Measurements from ENCODE around the gene KCNJ6.

The KCNJ6 gene

GRCh38 chr21:37845535-37845934 is 70.7 kb downstream of the KCNJ6 start:
- no peak overlapping the region for H3K27ac ChIP-seq (ENCODE audit: low read depth, low read length)
- H3K36me3 ChIP-seq (ENCODE audit: insufficient read depth, low read length) = no peaks in the 10 kb centered on the region
- no peak overlapping the region for H3K4me3 ChIP-seq (ENCODE audit: low read depth, low read length)
- no peaks in the 10 kb centered on the region for H3K79me2 ChIP-seq (ENCODE audit: control insufficient read depth, insufficient read depth, low read length, unreplicated experiment)
- H3K4me1 ChIP-seq (ENCODE audit: control insufficient read depth, insufficient read depth, low read length, unreplicated experiment) = peaks cover 26% of the 10 kb centered on the region
- no peak overlapping the region for H2AFZ ChIP-seq (ENCODE audit: low read length, unreplicated experiment)
- H3K27me3 ChIP-seq (ENCODE audit: insufficient read depth, low read length) = no peaks in the 10 kb centered on the region

DNA sequence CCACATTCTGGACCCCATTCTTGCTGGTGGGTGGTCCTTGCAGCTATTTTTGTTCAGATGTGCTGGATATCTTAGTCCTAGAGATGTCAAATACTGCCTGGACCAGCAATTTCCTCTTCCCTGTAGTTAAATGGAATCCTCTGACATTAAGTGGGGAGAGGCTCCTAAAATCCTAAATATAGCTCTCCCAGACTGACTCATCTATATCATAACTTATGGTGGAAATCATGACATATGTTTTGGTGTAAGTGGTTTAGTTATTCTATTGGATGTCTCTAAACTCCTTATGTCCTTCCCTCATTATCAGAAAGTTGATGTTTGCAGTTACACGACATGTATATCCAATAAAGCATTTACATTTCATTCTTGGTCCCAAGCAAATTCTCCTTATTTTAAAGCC is 73.1 kb downstream of the KCNJ6 start:
- Histone ChIP-seq H3K36me3 (ENCODE audit: insufficient read depth, low read length) (no peaks in the 10 kb centered on the region), H2AFZ (ENCODE audit: low read length, unreplicated experiment) (no peak overlapping the region), H3K4me3 (ENCODE audit: low read depth, low read length) (no peak overlapping the region), H3K4me1 (ENCODE audit: control insufficient read depth, insufficient read depth, low read length, unreplicated experiment) (peaks cover 3% of the 10 kb centered on the region), H3K79me2 (ENCODE audit: control insufficient read depth, insufficient read depth, low read length, unreplicated experiment) (no peaks in the 10 kb centered on the region), H3K27me3 (ENCODE audit: insufficient read depth, low read length) (no peaks in the 10 kb centered on the region), H3K27ac (ENCODE audit: low read depth, low read length) (no peak overlapping the region)

DNA sequence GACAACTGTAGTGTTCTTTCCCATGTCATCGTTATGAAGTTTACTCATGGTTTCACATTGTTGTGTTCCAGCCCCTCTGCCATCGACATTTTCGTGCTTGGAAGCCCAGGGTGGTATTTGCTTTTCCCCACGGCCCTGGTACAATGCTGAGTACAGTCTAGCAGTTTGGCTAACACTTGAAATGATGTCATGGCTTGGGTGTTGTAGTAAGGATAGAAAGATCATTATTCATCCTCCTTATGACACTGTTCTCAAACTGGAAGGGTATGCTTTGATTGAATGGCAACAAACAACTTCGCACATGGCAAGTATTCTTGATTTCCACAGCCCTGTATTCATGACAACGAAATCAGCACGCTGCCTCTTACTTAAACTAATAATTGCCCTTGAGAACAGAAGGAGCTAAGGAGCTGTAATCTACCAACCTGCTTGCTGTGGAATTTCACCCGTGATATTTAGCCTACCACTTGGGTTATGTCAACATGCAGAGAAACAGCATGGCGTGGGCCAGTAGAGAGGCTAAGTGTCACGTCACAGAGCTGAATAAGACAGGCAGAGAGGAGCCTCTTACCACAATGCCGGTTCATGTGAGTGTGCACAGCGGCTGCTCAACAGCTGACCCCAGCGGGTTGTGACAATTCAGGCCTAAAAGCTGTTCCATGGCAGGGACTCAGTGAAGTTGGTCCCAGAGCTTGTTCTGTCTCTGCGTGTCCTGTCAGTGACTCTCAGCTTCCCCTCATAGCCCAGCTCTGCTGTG is 73.9 kb downstream of the KCNJ6 start:
- no peak overlapping the region for H3K27ac ChIP-seq (ENCODE audit: low read depth, low read length)
- H3K79me2 ChIP-seq (ENCODE audit: control insufficient read depth, insufficient read depth, low read length, unreplicated experiment) = no peaks in the 10 kb centered on the region
- no peaks in the 10 kb centered on the region for H3K4me1 ChIP-seq (ENCODE audit: control insufficient read depth, insufficient read depth, low read length, unreplicated experiment)
- no peaks in the 10 kb centered on the region for H3K27me3 ChIP-seq (ENCODE audit: insufficient read depth, low read length)
- no peak overlapping the region for H3K4me3 ChIP-seq (ENCODE audit: low read depth, low read length)
- H2AFZ ChIP-seq (ENCODE audit: low read length, unreplicated experiment) = no peak overlapping the region
- H3K36me3 ChIP-seq (ENCODE audit: insufficient read depth, low read length) = no peaks in the 10 kb centered on the region

DNA sequence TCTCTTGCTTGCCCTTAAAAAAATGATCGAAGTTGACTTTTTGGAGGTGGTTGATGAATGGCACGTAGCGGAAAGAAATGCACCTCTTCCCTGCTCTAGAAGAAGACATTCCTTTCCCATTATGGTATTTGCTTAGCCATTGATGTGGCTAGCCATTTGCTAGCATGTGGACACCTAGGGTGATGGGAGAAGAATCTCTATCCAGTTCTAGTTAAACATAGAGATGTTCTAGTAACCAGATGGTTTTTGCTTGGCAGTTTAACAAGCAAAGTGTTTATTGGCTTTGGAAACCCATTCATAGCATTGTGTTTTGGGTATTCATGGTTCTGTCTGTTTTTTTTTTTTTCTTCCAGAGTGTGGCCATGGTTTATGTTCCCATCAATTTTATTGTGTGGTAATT is 78.9 kb downstream of the KCNJ6 start:
- Histone ChIP-seq H3K27ac (ENCODE audit: low read depth, low read length) (no peak overlapping the region), H3K36me3 (ENCODE audit: insufficient read depth, low read length) (no peaks in the 10 kb centered on the region)

DNA sequence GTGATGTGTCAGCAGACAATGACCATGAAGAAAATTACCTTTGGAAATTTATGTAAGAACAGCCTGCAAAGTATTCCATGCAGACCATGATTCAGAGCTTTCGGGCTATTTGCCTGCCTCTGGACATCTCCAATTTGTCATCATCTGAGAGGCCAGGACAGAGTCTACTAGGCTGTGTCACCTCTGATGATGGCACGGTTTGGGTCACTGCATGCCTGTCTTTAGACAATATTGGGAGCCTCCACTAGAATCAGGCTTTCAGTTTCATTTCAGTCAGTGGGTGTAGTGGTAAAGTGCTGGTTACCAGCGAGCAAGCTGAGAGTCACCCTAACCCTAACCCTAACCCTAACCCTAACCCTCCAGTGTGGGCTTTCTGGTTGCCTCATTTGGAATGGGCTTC is 80.8 kb downstream of the KCNJ6 start:
- Histone ChIP-seq H3K79me2 (ENCODE audit: control insufficient read depth, insufficient read depth, low read length, unreplicated experiment) (no peaks in the 10 kb centered on the region), H3K36me3 (ENCODE audit: insufficient read depth, low read length) (no peaks in the 10 kb centered on the region), H3K4me3 (ENCODE audit: low read depth, low read length) (no peak overlapping the region), H2AFZ (ENCODE audit: low read length, unreplicated experiment) (no peak overlapping the region), H3K4me1 (ENCODE audit: control insufficient read depth, insufficient read depth, low read length, unreplicated experiment) (no peaks in the 10 kb centered on the region), H3K27me3 (ENCODE audit: insufficient read depth, low read length) (no peaks in the 10 kb centered on the region), H3K27ac (ENCODE audit: low read depth, low read length) (no peak overlapping the region)

More for the DNA sequence above, 78.9 kb downstream of the KCNJ6 start:
- Histone ChIP-seq H2AFZ (ENCODE audit: low read length, unreplicated experiment) (no peak overlapping the region), H3K79me2 (ENCODE audit: control insufficient read depth, insufficient read depth, low read length, unreplicated experiment) (no peaks in the 10 kb centered on the region), H3K4me1 (ENCODE audit: control insufficient read depth, insufficient read depth, low read length, unreplicated experiment) (no peaks in the 10 kb centered on the region), H3K27me3 (ENCODE audit: insufficient read depth, low read length) (no peaks in the 10 kb centered on the region), H3K4me3 (ENCODE audit: low read depth, low read length) (no peak overlapping the region)

- no peak overlapping the region for H3K4me3 ChIP-seq (ENCODE audit: low read depth, low read length)
- no peaks in the 10 kb centered on the region for H3K36me3 ChIP-seq (ENCODE audit: insufficient read depth, low read length)
- no peak overlapping the region for H2AFZ ChIP-seq (ENCODE audit: low read length, unreplicated experiment)
- H3K27ac ChIP-seq (ENCODE audit: low read depth, low read length) = no peak overlapping the region
- peaks cover 10% of the 10 kb centered on the region for H3K4me1 ChIP-seq (ENCODE audit: control insufficient read depth, insufficient read depth, low read length, unreplicated experiment)
- H3K79me2 ChIP-seq (ENCODE audit: control insufficient read depth, insufficient read depth, low read length, unreplicated experiment) = no peaks in the 10 kb centered on the region
- H3K27me3 ChIP-seq (ENCODE audit: insufficient read depth, low read length) = no peaks in the 10 kb centered on the region
These were observed 83.0 kb downstream of the KCNJ6 start for GRCh38 chr21:37833301-37833700.

DNA sequence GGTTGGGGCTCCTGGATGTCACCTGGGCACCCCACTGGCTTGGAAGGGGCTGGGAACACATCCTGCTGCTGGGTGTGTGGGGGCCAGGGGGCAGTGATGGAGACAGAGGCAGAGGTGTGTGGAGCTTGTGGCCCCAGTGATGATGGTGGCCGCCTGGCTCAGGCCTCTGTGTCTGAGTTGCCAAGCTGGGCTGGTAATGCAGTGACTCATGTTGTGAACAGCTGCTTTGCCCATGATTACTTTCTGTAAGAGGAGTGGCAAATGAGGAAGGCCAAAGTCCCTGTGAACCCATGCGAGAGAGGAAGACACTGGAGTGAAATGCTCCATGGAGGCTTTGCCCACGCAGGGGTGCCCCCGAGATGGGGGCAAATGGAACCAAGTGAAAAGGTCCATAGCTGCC is 86.8 kb downstream of the KCNJ6 start:
- no peaks in the 10 kb centered on the region for H3K36me3 ChIP-seq (ENCODE audit: insufficient read depth, low read length)
- no peak overlapping the region for H3K4me3 ChIP-seq (ENCODE audit: low read depth, low read length)
- peak overlapping the region; percentile 60 for H2AFZ ChIP-seq (ENCODE audit: low read length, unreplicated experiment)
- peaks cover 10% of the 10 kb centered on the region for H3K4me1 ChIP-seq (ENCODE audit: control insufficient read depth, insufficient read depth, low read length, unreplicated experiment)
- no peaks in the 10 kb centered on the region for H3K79me2 ChIP-seq (ENCODE audit: control insufficient read depth, insufficient read depth, low read length, unreplicated experiment)
- no peak overlapping the region for H3K27ac ChIP-seq (ENCODE audit: low read depth, low read length)
- no peaks in the 10 kb centered on the region for H3K27me3 ChIP-seq (ENCODE audit: insufficient read depth, low read length)

DNA sequence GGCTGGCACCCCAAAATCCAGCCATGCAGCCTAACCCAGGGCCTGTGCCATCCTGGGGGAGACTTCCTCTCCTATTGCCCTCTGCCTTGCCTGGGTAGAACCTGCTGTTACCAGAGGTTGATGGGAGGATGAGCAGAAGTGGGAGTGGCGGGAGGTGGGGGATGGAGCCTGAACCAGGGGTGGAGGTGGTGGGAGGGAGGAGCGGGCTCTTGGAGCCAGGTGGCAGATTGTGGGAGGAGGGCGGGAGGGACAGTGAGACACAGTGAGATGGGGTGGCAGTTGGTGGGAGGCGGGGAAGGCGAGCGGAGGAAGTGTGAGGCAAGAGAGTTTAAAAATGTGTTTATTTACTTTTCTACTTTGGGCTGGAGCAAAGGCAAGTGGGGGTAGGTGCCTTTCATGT is 87.3 kb downstream of the KCNJ6 start:
- Histone ChIP-seq H3K27me3 (ENCODE audit: insufficient read depth, low read length) (no peaks in the 10 kb centered on the region), H3K27ac (ENCODE audit: low read depth, low read length) (no peak overlapping the region), H2AFZ (ENCODE audit: low read length, unreplicated experiment) (no peak overlapping the region), H3K4me1 (ENCODE audit: control insufficient read depth, insufficient read depth, low read length, unreplicated experiment) (peaks cover 10% of the 10 kb centered on the region), H3K36me3 (ENCODE audit: insufficient read depth, low read length) (no peaks in the 10 kb centered on the region), H3K79me2 (ENCODE audit: control insufficient read depth, insufficient read depth, low read length, unreplicated experiment) (no peaks in the 10 kb centered on the region), H3K4me3 (ENCODE audit: low read depth, low read length) (no peak overlapping the region)

DNA sequence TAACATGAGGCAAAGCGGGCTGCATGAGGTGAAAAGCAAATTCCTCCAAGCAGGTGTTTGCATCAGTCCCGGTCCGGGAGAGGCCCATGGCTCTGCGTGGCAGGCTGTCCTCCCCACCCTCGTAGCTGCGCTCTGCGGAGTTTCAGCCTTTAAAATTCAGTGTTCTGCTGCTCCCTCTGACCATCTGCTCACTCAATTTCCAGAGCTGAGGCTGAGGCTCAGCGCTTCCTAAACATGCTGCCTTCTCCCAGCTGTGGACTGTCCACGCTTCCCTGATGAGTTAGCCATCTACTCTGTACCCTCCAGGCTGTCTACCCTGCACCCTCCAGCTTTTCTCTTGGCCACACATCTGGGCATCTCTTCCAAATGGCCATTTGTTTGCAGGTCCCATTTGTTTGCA is 87.7 kb downstream of the KCNJ6 start:
- no peaks in the 10 kb centered on the region for H3K36me3 ChIP-seq (ENCODE audit: insufficient read depth, low read length)
- H3K4me3 ChIP-seq (ENCODE audit: low read depth, low read length) = no peak overlapping the region
- peaks cover 10% of the 10 kb centered on the region for H3K4me1 ChIP-seq (ENCODE audit: control insufficient read depth, insufficient read depth, low read length, unreplicated experiment)
- no peak overlapping the region for H2AFZ ChIP-seq (ENCODE audit: low read length, unreplicated experiment)
- H3K79me2 ChIP-seq (ENCODE audit: control insufficient read depth, insufficient read depth, low read length, unreplicated experiment) = no peaks in the 10 kb centered on the region
- H3K27ac ChIP-seq (ENCODE audit: low read depth, low read length) = no peak overlapping the region
- H3K27me3 ChIP-seq (ENCODE audit: insufficient read depth, low read length) = no peaks in the 10 kb centered on the region

- no peak overlapping the region for H3K4me3 ChIP-seq (ENCODE audit: low read depth, low read length)
- H3K27me3 ChIP-seq (ENCODE audit: insufficient read depth, low read length) = no peaks in the 10 kb centered on the region
- no peak overlapping the region for H3K27ac ChIP-seq (ENCODE audit: low read depth, low read length)
- no peak overlapping the region for H2AFZ ChIP-seq (ENCODE audit: low read length, unreplicated experiment)
- H3K4me1 ChIP-seq (ENCODE audit: control insufficient read depth, insufficient read depth, low read length, unreplicated experiment) = peaks cover 10% of the 10 kb centered on the region
- H3K36me3 ChIP-seq (ENCODE audit: insufficient read depth, low read length) = no peaks in the 10 kb centered on the region
- H3K79me2 ChIP-seq (ENCODE audit: control insufficient read depth, insufficient read depth, low read length, unreplicated experiment) = no peaks in the 10 kb centered on the region
These were observed 88.3 kb downstream of the KCNJ6 start for GRCh38 chr21:37827913-37828312.

DNA sequence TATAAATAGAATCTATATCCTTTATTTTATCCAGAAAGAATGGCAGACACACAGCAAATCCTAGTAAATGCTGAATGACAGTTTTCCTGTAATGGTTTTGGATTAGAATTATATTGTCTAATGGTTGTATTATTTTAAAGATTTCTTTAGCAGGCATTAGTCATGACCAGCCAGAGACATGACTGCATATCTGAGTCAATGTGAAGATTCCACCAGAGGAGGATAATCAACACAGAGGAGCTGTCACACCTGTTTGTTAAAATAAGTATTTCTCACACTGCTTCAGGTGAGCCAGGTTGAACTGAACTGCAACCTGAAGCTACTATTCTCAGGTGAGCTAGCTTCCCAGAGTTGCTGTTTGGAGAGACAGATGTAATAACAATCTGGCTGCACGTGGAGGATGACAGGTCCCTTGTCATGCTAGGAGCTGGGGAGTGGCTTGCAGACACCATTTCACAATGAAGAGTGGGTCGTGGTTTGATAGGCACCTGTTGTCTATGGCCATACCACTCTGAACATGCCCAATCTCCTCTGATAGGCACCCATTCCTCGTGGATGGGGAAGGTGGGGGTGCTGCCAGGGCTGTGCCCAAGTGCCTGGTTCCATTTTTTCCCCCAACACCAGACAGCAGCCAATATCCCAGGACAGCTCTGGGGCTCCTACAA is 94.3 kb downstream of the KCNJ6 start:
- no peaks in the 10 kb centered on the region for H3K27me3 ChIP-seq (ENCODE audit: insufficient read depth, low read length)
- no peaks in the 10 kb centered on the region for H3K36me3 ChIP-seq (ENCODE audit: insufficient read depth, low read length)
- H3K79me2 ChIP-seq (ENCODE audit: control insufficient read depth, insufficient read depth, low read length, unreplicated experiment) = no peaks in the 10 kb centered on the region

More for the DNA sequence above, 94.3 kb downstream of the KCNJ6 start:
- no peaks in the 10 kb centered on the region for H3K4me1 ChIP-seq (ENCODE audit: control insufficient read depth, insufficient read depth, low read length, unreplicated experiment)
- H2AFZ ChIP-seq (ENCODE audit: low read length, unreplicated experiment) = no peak overlapping the region
- H3K27ac ChIP-seq (ENCODE audit: low read depth, low read length) = no peak overlapping the region
- H3K4me3 ChIP-seq (ENCODE audit: low read depth, low read length) = no peak overlapping the region

Measured in ACC112 (cell line).